Prostate gland (tissue), 2 donors: ENCODE results near the gene SCMH1.
"Not testable (repeated sequence)": the region's sequence is repeated elsewhere in the genome, so short reads cannot be mapped to it uniquely, and the experiment has no call there.

ENCODE experiments used
- POLR2A ChIP-seq: fragments of 450-650 bp; IDR thresholded peaks from one replicate; pipeline ENCODE4 v1.6.1; 2016; ENCODE audit warnings: antibody characterized with exemption, mild to moderate bottlenecking
- TF ChIP-seq, protein P1 (sequence below), 4 experiments: fragments of 200-600 bp in 2 of 4; fragments of 450-650 bp in 2 of 4; sonication (generic) in 2 of 4; IDR thresholded peaks; 1 replicate in 3 of 4; 2 replicates in 1 of 4; pipeline ENCODE4 v1.5.1; 2016 to 2019; ENCODE audit warnings: antibody characterized with exemption in 4 of 4, mild to moderate bottlenecking in 2 of 4, moderate library complexity in 2 of 4

- TF ChIP-seq, protein P1, sequence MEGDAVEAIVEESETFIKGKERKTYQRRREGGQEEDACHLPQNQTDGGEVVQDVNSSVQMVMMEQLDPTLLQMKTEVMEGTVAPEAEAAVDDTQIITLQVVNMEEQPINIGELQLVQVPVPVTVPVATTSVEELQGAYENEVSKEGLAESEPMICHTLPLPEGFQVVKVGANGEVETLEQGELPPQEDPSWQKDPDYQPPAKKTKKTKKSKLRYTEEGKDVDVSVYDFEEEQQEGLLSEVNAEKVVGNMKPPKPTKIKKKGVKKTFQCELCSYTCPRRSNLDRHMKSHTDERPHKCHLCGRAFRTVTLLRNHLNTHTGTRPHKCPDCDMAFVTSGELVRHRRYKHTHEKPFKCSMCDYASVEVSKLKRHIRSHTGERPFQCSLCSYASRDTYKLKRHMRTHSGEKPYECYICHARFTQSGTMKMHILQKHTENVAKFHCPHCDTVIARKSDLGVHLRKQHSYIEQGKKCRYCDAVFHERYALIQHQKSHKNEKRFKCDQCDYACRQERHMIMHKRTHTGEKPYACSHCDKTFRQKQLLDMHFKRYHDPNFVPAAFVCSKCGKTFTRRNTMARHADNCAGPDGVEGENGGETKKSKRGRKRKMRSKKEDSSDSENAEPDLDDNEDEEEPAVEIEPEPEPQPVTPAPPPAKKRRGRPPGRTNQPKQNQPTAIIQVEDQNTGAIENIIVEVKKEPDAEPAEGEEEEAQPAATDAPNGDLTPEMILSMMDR (IDR thresholded peaks at IDR 0.05) = not testable (repeated sequence)
- not testable (repeated sequence) for TF ChIP-seq POLR2A
Measured at GRCh38 chr1:41251120-41251519, 9.0 kb upstream of the SCMH1 start.
